Ishikawa (cell line): ENCODE data around the gene MOV10.

Experiments used
- CEBPB ChIP-seq: IDR thresholded peaks from 2 replicates; pipeline ENCODE4 v1.6.1; 2012
- CREB1 ChIP-seq: IDR thresholded peaks from 2 replicates; pipeline ENCODE4 v1.6.1; 2012; ENCODE audit warnings: low read depth
- EGR1 ChIP-seq: IDR thresholded peaks from 2 replicates; pipeline ENCODE4 v1.6.1; 2012
- EP300 ChIP-seq: IDR thresholded peaks from 2 replicates; pipeline ENCODE4 v1.6.1; 2012; ENCODE audit warnings: borderline replicate concordance
- FOXM1 ChIP-seq: IDR thresholded peaks from 2 replicates; pipeline ENCODE4 v1.6.1; 2012; ENCODE audit warnings: low read depth, borderline replicate concordance
- NFIC ChIP-seq: IDR thresholded peaks from 2 replicates; pipeline ENCODE4 v1.6.1; 2012
- RAD21 ChIP-seq: IDR thresholded peaks from 2 replicates; pipeline ENCODE4 v1.6.1; 2012; ENCODE audit warnings: low read depth
- TAF1 ChIP-seq: IDR thresholded peaks from 2 replicates; pipeline ENCODE4 v1.6.1; 2012; ENCODE audit warnings: low read depth, mild to moderate bottlenecking
- TCF12 ChIP-seq: IDR thresholded peaks from 2 replicates; pipeline ENCODE4 v1.6.1; 2012; ENCODE audit warnings: low read depth
- TEAD4 ChIP-seq: IDR thresholded peaks from 2 replicates; pipeline ENCODE4 v1.6.1; 2012
- YY1 ChIP-seq: IDR thresholded peaks from 2 replicates; pipeline ENCODE4 v1.6.1; 2012; ENCODE audit warnings: low read depth
- ZBTB7A ChIP-seq: IDR thresholded peaks from 2 replicates; pipeline ENCODE4 v1.6.1; 2012; ENCODE audit warnings: low read depth
- TF ChIP-seq, protein P1 (sequence below): IDR thresholded peaks from 2 replicates; pipeline ENCODE4 v1.6.1; 2012
- TF ChIP-seq, protein P2 (sequence below): IDR thresholded peaks from 2 replicates; pipeline ENCODE4 v1.6.1; 2012; ENCODE audit warnings: low read depth, mild to moderate bottlenecking
- TF ChIP-seq, protein P3 (sequence below): IDR thresholded peaks from 2 replicates; pipeline ENCODE4 v1.6.1; 2012

MOV10 gene

GRCh38 chr1:112675728-112676381, 1.4 kb downstream of the MOV10 start:
- no peak for TF ChIP-seq EP300
- TF ChIP-seq TCF12, result no peak
- TF ChIP-seq EGR1, result no peak
- no peak for TF ChIP-seq FOXM1
- no peak for TF ChIP-seq ZBTB7A
- TF ChIP-seq YY1, result no peak
- TF ChIP-seq, protein P1, sequence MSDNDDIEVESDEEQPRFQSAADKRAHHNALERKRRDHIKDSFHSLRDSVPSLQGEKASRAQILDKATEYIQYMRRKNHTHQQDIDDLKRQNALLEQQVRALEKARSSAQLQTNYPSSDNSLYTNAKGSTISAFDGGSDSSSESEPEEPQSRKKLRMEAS, result no peak
- no peak for TF ChIP-seq CREB1
- no peak for TF ChIP-seq CEBPB
- TF ChIP-seq, protein P2, sequence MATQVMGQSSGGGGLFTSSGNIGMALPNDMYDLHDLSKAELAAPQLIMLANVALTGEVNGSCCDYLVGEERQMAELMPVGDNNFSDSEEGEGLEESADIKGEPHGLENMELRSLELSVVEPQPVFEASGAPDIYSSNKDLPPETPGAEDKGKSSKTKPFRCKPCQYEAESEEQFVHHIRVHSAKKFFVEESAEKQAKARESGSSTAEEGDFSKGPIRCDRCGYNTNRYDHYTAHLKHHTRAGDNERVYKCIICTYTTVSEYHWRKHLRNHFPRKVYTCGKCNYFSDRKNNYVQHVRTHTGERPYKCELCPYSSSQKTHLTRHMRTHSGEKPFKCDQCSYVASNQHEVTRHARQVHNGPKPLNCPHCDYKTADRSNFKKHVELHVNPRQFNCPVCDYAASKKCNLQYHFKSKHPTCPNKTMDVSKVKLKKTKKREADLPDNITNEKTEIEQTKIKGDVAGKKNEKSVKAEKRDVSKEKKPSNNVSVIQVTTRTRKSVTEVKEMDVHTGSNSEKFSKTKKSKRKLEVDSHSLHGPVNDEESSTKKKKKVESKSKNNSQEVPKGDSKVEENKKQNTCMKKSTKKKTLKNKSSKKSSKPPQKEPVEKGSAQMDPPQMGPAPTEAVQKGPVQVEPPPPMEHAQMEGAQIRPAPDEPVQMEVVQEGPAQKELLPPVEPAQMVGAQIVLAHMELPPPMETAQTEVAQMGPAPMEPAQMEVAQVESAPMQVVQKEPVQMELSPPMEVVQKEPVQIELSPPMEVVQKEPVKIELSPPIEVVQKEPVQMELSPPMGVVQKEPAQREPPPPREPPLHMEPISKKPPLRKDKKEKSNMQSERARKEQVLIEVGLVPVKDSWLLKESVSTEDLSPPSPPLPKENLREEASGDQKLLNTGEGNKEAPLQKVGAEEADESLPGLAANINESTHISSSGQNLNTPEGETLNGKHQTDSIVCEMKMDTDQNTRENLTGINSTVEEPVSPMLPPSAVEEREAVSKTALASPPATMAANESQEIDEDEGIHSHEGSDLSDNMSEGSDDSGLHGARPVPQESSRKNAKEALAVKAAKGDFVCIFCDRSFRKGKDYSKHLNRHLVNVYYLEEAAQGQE, result no peak
- TF ChIP-seq NFIC, result no peak
- TF ChIP-seq TEAD4, result no peak
- TF ChIP-seq TAF1, result no peak
- TF ChIP-seq RAD21, result no peak

GRCh38 chr1:112676543-112676942, 2.1 kb downstream of the MOV10 start:
- no peak for TF ChIP-seq TEAD4

DNA sequence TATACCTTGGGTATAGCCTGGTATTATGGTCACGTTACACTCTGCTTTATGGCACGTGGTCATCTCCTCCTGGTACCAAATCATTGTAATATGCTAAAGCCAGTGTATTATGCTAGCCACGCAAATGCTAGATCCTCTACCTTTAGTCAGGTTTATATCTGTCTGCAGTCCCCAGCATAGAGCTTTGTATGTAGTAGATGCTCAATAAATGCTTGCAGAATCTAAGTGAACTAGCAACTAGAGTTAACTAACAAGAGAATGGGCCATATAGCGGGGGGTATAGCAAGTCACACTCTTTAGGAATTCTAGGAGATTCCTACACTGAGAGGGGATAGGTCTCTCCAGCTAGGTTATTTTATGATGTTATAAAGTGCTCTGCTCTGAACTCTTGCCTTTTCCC, 3.0 kb downstream of the MOV10 start:
- TF ChIP-seq EP300, result no peak
- no peak for TF ChIP-seq CREB1
- no peak for TF ChIP-seq EGR1
- TF ChIP-seq RAD21, result no peak
- no peak for TF ChIP-seq YY1
- no peak for TF ChIP-seq TEAD4
- TF ChIP-seq, protein P1, result no peak
- no peak for TF ChIP-seq TAF1
- TF ChIP-seq, protein P3, sequence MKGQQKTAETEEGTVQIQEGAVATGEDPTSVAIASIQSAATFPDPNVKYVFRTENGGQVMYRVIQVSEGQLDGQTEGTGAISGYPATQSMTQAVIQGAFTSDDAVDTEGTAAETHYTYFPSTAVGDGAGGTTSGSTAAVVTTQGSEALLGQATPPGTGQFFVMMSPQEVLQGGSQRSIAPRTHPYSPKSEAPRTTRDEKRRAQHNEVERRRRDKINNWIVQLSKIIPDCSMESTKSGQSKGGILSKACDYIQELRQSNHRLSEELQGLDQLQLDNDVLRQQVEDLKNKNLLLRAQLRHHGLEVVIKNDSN, result no peak

GRCh38 chr1:112678605-112679004, 4.1 kb downstream of the MOV10 start:
- no peak for TF ChIP-seq CREB1
- no peak for TF ChIP-seq TAF1
- no peak for TF ChIP-seq EGR1
- TF ChIP-seq, protein P1, result no peak
- TF ChIP-seq, protein P3, result no peak
- no peak for TF ChIP-seq FOXM1
- TF ChIP-seq ZBTB7A, result no peak
- no peak for TF ChIP-seq TEAD4
- no peak for TF ChIP-seq YY1
- TF ChIP-seq, protein P2, result no peak
- TF ChIP-seq CEBPB, result no peak
- TF ChIP-seq EP300, result no peak
- no peak for TF ChIP-seq RAD21
- no peak for TF ChIP-seq NFIC
- no peak for TF ChIP-seq TCF12

DNA sequence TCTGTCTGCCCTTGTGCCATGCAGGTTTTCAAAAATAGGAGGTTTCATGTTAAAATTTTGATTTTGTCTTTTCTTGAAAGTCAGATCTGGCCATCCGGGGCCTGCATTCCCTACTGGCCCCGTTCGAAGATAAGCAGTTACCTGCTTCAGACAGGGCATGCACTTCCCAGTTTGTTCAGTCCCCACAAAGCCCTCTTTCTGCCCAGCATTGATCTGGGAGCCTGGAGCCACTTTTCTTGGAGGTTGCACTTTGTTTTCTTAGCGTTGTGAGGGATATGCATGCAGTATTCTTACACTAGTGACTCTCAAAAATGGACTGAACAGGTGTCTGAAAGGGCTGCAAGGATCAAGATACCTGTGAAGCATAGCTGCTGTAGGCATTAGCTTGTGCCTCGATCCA, 11.5 kb downstream of the MOV10 start:
- TF ChIP-seq, protein P1, result no peak
- TF ChIP-seq YY1 (no peak), ZBTB7A (no peak), CEBPB (no peak), FOXM1 (no peak), TEAD4 (no peak), TCF12 (no peak), EP300 (no peak), NFIC (no peak), EGR1 (no peak), CREB1 (no peak), TAF1 (no peak)

DNA sequence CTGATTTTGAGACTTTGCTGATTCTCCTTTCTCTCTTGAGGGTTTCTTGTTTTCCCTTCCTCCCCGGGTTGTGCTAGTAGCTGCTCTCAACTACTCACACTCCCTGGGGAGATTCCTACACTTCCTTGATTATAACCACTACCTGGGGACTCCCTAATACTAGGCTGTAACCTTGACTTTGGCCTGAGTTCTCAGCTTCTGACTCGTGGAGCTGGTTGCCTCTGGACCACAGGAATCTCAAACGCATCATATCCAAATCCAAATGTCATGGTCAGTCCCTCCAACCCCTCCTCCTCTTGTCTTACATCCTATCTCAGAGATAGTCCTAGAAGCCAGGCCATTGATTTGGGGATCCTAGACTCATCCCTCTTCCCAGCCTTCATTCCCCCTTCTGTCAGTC, 12.0 kb downstream of the MOV10 start:
- TF ChIP-seq EGR1 (no peak), TCF12 (no peak), YY1 (no peak), TAF1 (no peak), EP300 (no peak), CEBPB (no peak), TEAD4 (no peak), CREB1 (no peak)
- TF ChIP-seq, protein P2, result no peak
- TF ChIP-seq, protein P1, result no peak
- TF ChIP-seq, protein P3, result no peak
